Measurements from ENCODE around the gene RDX.
A peak's percentile ranks its signal among the peaks of the same experiment; 100 is the strongest.

The RDX gene

DNA sequence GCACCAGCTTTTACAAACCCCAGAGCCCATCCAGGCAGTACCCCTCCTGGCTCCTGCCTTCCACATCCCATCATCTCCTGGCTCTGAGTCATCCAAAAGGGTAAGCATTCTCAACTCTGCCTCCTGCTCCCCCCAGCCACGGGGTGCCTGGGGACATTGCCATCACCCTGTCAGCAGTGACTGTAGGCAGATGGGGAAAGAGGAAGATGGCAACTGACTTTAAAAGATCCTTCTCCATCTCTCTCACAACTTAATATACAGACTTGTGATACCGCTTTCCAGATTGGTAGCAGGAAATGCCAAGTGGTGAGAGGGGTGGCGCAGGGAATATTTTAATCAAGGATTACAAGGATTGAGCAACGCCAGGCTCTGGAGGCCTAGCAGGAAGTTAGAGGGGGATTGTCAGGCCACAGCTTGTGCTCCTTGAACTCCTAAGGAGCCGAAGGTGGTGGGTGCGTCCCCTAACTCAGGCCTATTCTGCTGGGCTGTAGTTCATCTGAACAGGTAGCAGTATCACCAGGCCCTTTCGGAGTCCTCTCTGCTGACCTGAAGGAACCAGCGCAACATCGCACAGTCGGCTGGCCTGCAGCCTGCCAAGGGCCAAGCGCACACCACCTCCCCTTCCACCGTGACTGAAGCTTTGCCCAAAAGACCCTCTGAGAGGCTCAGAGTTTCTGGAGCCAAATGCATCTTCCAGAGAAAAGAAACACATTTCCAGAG, 119.9 kb downstream of the RDX start:
- Histone ChIP-seq H3K4me1 (no peaks in the 10 kb centered on the region), H3K9me3 (no peaks in the 10 kb centered on the region), H3K36me3 (no peaks in the 10 kb centered on the region), H3K27me3 (no peaks in the 10 kb centered on the region), H3K4me3 (ENCODE audit: low read depth, low read length) (no peak overlapping the region)
- DNase-seq = no peak
- TF ChIP-seq, protein P1, sequence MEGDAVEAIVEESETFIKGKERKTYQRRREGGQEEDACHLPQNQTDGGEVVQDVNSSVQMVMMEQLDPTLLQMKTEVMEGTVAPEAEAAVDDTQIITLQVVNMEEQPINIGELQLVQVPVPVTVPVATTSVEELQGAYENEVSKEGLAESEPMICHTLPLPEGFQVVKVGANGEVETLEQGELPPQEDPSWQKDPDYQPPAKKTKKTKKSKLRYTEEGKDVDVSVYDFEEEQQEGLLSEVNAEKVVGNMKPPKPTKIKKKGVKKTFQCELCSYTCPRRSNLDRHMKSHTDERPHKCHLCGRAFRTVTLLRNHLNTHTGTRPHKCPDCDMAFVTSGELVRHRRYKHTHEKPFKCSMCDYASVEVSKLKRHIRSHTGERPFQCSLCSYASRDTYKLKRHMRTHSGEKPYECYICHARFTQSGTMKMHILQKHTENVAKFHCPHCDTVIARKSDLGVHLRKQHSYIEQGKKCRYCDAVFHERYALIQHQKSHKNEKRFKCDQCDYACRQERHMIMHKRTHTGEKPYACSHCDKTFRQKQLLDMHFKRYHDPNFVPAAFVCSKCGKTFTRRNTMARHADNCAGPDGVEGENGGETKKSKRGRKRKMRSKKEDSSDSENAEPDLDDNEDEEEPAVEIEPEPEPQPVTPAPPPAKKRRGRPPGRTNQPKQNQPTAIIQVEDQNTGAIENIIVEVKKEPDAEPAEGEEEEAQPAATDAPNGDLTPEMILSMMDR (IDR thresholded peaks at IDR 0.05; ENCODE audit: low read depth, low read length) = no peak

DNA sequence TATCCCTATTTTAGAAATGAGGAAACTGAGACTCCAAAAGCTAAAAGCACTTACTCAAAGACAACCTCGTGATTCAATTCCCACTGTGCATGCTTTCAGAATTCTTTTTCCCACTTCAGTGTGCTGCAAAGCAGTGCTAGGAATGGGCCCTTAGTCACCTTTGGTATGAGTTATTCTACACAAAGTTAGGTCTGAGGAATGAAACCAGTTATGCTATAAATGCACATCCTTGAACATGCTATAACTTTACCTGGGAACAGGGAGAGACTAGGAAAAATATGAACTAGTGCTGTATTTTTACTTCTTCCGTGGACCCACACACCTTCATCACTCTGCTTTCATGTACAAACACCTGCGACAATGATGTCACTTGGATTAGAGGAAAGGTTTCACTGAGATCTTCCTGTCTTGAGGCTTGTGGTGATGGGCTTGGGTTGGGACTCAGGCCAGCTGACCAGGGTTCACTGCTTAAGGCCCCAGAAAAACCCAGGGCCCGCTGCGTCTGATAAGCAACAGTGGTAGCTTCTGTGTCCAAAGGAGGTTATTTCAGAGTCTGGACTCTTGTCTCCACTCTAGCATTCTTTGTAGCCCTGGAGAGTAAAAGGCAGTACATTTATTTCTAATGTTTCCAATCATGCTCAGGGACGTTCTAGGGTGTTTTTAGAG, 121.6 kb downstream of the RDX start:
- no peak overlapping the region for H3K4me3 ChIP-seq (ENCODE audit: low read depth, low read length)

DNA sequence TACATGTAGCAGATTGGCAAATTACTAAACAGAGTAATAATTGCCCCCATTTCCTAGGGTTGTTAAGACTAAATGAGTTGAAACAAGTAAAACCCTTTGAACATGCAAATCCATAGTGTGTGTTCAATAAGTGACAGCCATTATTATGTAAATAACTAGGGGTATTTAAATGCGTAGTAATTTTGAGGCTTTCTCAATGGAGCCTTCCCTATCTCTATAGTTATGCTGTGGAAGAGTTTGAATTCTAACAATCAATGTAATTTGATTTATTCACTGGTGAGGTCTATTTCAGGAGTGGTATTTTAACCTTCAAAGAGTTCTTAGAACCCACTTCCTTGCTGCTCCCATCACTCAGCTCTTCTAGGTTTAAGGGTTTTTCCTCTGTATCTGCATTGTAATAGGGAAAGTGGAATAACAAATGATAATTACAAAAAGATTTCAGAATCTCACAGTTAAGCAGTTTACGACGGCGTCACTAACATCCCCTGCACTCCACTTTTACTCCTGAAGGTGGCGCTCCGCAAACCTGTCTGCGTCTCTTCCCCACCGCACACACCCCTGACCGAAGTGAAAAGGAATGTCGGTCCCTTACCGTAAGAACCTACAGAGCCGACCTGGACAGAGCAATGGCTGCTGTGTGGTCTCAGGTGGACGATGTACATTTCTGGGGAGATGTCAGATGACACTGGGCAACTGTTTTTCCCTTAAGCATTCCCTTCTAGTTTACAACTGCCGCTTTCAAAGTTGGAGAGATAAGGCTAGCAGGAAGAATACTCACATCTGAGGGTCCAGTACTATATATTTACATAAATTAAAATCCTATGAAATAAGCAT, 122.4 kb downstream of the RDX start:
- Histone ChIP-seq H3K4me1 (no peaks in the 10 kb centered on the region), H3K36me3 (no peaks in the 10 kb centered on the region), H3K4me3 (ENCODE audit: low read depth, low read length) (no peak overlapping the region; the same call in 1 of the 2 replicates), H3K27me3 (no peaks in the 10 kb centered on the region), H3K9me3 (no peaks in the 10 kb centered on the region)
- DNase-seq = peak; percentile 64
- TF ChIP-seq, protein P1 (IDR thresholded peaks at IDR 0.05; ENCODE audit: low read depth, low read length) = peak; percentile 88

More for the DNA sequence above, 121.6 kb downstream of the RDX start:
- Histone ChIP-seq H3K9me3 (no peaks in the 10 kb centered on the region), H3K4me1 (no peaks in the 10 kb centered on the region), H3K27me3 (no peaks in the 10 kb centered on the region), H3K36me3 (no peaks in the 10 kb centered on the region)
- DNase-seq = no peak
- TF ChIP-seq, protein P1 (IDR thresholded peaks at IDR 0.05; ENCODE audit: low read depth, low read length) = no peak

DNA sequence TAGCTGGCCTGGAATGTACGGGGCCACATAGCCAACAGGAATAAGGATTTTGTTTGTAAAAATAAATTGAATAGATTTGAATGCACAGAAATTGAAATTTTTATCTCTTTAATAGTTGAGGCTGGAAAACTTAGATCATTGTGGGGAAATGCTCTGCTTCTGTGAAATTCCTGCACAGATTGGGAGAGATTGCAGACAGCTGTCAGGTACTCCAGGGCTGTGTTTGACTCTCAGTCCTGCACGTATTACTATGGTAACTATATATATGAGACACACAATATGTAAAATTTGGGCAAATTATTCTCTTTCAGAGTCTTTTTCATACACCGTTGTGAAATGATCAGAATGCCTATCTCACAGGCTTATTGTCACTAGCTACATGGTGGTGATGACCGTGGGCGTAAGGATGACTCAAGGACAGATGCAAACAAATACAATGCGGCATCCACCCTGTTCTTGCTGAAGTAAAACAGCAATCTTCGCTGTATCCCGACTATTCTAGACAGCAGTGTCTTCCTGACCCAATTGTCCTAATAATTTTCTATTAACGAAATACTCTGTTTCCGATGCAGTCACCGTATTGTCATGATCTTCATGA, 123.8 kb downstream of the RDX start:
- Histone ChIP-seq H3K4me3 (ENCODE audit: low read depth, low read length) (no peak overlapping the region), H3K27me3 (no peaks in the 10 kb centered on the region), H3K4me1 (no peaks in the 10 kb centered on the region), H3K36me3 (no peaks in the 10 kb centered on the region), H3K9me3 (no peaks in the 10 kb centered on the region)
- TF ChIP-seq, protein P1 (IDR thresholded peaks at IDR 0.05; ENCODE audit: low read depth, low read length) = no peak
- no peak for DNase-seq

DNA sequence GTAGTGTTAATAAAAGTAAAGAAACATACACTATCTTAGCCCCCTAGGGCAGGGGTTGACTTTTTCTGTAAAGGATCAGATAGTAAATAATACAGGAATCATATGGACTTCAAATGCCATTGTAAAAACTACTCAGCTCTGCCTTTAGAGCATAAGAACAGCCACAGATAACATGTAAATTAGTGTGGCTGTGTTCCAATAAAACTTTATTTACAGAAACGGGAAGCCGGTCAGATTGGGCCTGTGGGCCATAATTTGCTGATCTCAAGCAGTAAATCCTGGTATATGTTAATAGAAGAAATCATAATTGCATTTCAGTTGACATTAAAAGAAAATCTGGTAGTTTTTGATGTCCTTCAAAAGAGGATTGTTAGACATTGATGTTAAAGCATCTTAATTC, 126.7 kb downstream of the RDX start:
- H3K4me1 ChIP-seq = no peaks in the 10 kb centered on the region
- DNase-seq = no peak
- no peaks in the 10 kb centered on the region for H3K27me3 ChIP-seq
- H3K36me3 ChIP-seq = peaks cover 8% of the 10 kb centered on the region
- H3K4me3 ChIP-seq (ENCODE audit: low read depth, low read length) = no peak overlapping the region
- no peaks in the 10 kb centered on the region for H3K9me3 ChIP-seq
- TF ChIP-seq, protein P1 (IDR thresholded peaks at IDR 0.05; ENCODE audit: low read depth, low read length) = no peak

Data from BE2C (cell line).